GM12891 (cell line): ENCODE data around the gene RFPL1.

Experiments used
- POLR2A ChIP-seq: IDR thresholded peaks from 2 replicates; pipeline ENCODE4 v1.6.1; 2011; ENCODE audit warnings: low read depth, low read length, control low read depth
- POLR2AphosphoS5 ChIP-seq: IDR thresholded peaks from 2 replicates; pipeline ENCODE4 v1.6.1; 2011; ENCODE audit warnings: low read depth, low read length, control low read depth
- POU2F2 ChIP-seq: IDR thresholded peaks from 2 replicates; pipeline ENCODE4 v1.6.1; 2011; ENCODE audit warnings: low read depth, mild to moderate bottlenecking, control low read depth, low read length, moderate library complexity
- SPI1 ChIP-seq: IDR thresholded peaks from 2 replicates; pipeline ENCODE4 v1.6.1; 2011; ENCODE audit warnings: low read depth, low read length, control low read depth
- TAF1 ChIP-seq: IDR thresholded peaks from 2 replicates; pipeline ENCODE4 v1.6.1; 2011; ENCODE audit warnings: low read depth, low read length, control low read depth

GRCh38 chr22:29442976-29443375 is 4.6 kb downstream of the RFPL1 start:
- TF ChIP-seq POLR2A (no peak), POLR2AphosphoS5 (no peak), TAF1 (no peak), POU2F2 (no peak), SPI1 (no peak)
